ENCODE measurements around the gene PTPRD. TPM values are rescaled to one million over a fixed set of nuclear protein-coding genes. Genes with fewer than 3 reads are reported as not detected.
"Not testable (repeated sequence)": the region's sequence is repeated elsewhere in the genome, so short reads cannot be mapped to it uniquely, and the experiment has no call there.

The PTPRD gene
- polyA plus RNA-seq, 1 donor = 145 TPM

- no peak for DNase-seq
These were observed 1118.5 kb downstream of the PTPRD start for GRCh38 chr9:9494336-9494735.

DNA sequence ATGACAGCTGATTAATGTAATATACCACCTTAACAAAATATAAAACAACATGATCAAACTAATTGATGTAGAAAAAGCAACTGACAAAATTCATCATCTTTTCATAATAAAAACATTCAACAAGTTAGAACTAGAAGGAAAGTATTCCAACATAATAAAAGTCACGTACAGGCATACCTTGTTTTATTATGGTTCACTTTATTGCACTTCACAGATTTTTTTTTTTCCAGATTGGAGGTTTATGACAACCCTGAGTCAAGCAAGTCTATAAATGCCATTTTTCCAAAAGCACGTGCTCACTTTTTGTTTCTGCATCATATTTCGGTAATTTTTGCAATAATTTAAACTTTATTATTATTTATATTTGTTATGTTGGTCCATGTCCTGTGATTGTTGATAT is 1120.3 kb downstream of the PTPRD start:
- no peak for DNase-seq

GRCh38 chr9:9489183-9489582 is 1123.6 kb downstream of the PTPRD start:
- no peak for DNase-seq

DNA sequence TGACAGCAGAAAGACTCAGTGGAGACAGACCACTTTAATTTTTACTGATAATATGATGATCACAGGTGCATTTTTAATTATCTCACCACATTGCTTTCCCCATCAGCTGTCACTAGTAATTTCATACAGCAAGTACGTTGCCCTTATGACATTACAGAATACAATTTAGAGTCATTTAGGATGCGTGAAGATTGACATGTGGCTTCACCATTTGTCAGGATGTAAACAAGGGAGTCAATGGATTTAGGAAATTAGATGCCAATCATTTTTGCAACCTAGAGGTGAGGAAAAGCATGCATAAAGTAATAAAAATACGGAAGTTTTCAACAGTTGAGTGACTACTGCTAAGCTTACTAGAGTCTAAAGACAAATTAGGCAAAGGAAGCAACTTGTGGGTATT is 1129.6 kb downstream of the PTPRD start:
- no peak for DNase-seq

GRCh38 chr9:9478741-9479140 is 1134.1 kb downstream of the PTPRD start:
- DNase-seq = no peak

GRCh38 chr9:9469271-9469670 is 1143.5 kb downstream of the PTPRD start:
- no peak for DNase-seq

DNA sequence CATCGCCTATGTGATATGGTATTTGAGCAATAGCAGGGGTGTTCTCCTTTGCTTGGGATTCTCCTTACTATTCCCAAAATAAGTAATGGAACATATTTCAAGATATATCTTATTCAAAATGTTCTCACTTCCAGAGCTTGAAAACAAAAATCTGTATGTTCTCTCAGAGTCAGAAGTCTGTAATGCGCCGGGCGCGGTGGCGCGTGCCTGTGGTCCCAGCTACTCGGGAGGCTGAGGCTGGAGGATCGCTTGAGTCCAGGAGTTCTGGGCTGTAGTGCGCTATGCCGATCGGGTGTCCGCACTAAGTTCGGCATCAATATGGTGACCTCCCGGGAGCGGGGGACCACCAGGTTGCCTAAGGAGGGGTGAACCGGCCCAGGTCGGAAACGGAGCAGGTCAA is 1170.9 kb downstream of the PTPRD start:
- not testable (repeated sequence) for DNase-seq

- DNase-seq = no peak
These were observed 1175.2 kb downstream of the PTPRD start for GRCh38 chr9:9437641-9438040.

DNA sequence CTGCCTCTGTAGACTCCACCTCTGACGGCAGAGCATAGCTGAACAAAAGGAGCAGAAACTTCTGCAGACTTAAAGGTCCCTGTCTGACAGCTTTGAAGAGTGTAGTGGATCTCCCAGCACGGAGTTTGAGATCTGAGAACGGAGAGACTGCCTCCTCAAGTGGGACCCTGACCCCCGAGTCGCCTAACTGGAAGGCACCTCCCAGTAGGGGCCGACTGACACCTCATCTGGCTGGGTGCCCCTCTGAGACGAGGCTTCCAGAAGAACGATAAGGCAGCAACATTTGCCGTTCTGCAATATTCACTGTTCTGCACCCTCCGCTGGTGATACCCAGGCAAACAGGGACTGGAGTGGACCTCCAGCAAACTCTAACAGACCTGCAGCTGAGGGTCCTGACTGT is 1186.3 kb downstream of the PTPRD start:
- not testable (repeated sequence) for DNase-seq

GRCh38 chr9:9412241-9412640 is 1200.6 kb downstream of the PTPRD start:
- no peak for DNase-seq

DNA sequence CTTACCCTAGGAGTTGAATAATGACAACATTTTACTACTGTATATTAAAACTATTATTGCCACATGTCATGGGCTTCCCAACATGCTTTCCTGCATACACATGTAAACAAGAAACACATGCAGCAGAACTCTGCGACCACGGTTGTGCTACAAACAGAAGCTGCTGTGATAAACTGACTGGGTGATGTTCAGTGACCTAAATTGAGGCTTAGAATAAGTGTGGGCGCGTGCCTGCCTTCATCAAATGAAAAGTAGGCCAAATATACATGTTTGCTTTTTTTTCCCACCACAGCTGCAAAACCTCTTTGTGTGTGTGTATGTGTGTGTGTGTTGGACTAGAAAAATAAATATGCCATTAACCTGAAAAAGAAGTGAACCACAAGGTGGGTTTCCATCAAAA is 1202.1 kb downstream of the PTPRD start:
- DNase-seq = no peak

DNA sequence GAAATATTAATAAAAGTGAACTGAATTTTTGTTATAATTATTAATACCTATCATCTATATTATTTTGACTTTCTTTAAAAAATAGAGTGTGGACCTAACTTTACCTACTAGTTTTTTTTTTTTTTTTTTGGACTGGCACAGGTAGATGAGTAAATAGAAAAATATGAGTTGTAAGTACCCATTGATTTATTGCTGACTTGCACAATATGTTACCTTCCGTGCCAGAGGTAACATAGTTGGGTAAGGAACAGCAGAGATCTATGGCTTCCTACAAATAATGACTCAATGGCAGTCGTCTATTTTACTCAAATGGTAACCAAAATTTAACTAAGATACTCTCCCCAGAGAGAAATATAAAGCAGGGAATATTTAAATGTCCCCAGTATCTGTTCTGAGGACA is 1212.8 kb downstream of the PTPRD start:
- DNase-seq = no peak

DNA sequence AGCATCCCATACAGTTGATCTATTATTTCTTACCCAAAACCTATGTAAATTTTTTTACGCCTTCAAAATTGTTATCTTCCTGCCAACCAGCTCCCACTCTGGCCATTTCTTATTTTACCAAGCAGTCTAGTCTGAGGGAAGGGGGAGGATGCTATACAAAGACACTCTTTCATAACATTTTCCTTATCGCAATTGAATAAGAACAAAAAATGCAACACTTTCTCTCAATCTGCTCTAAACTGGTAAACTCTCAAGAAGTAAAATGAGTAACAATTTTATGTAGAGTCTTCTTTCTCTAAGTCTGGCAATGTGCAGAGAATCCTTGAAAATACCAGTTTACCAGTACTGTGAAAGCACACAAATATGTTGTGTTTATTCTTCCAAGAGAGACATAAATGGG is 1216.3 kb downstream of the PTPRD start:
- no peak for DNase-seq

- no peak for DNase-seq
These were observed 1217.3 kb downstream of the PTPRD start for GRCh38 chr9:9395539-9395938.

DNA sequence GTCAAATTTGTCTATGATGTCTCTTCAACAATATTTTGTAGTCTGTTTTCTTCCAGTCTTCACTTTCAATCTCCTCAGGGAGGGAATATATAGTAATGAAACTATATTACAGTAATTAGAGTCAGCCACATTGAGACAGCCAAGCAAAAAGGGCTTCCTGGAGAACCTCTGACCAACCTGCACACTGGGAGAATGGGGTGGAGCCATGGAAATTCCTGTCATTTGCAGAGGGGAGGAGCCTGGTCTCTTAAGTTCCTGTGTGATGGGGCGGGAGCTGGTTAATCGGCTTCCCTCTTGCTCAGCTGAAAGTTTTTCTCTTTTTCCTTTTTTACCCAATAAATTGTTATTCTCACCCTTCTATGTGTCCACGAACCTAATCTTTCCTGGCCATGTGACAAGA is 1220.0 kb downstream of the PTPRD start:
- no peak for DNase-seq

- no peak for DNase-seq
These were observed 1222.9 kb downstream of the PTPRD start for GRCh38 chr9:9389904-9390303.

GRCh38 chr9:9387511-9388115 is 1225.2 kb downstream of the PTPRD start:
- DNase-seq = no peak

DNA sequence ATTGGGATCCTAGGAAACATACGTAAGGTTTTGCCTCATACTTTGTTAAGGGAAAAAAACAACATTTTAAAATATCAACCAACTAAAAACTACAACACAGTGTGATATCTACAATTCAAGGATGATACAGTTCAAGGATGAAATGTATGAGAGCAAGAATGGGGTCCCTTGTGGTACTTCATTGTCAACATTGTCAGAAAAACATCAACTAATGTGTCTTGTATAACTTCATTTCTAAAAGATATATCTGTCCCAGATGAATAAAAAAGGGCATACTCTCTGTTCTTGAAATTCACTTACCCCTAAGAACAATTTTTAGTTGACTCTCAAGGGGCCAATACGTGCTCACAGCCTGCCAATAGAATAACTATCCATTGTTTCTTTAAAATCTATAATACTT is 1250.5 kb downstream of the PTPRD start:
- no peak for DNase-seq

DNA sequence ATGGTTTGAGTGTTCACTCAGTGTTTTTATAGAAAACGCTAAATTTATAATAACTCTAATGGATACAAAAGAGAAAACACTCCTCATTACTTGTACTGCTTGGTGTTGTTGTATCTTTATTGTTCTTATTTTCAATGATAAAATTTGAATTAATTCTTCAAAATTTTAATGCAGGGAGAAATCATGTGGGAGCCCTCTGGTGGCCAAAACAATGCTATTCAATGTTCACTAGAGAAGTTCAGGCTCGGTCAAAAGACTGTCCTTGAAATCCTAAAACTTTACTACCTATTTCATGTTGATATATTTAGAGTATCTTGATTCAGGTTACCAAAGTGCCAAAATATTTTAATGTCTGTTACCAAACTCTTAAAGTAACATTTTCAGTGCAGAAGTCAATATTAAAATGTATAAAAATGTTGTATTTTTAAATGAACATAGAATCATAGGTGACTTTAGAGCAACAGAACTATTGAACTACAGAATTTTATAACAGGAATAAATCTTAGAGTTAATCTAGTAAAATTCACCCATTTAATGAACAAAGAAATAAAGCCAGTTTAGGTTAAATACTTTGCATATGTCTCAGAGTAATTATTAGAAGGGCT is 1259.8 kb downstream of the PTPRD start:
- peak; percentile 18 for DNase-seq

DNA sequence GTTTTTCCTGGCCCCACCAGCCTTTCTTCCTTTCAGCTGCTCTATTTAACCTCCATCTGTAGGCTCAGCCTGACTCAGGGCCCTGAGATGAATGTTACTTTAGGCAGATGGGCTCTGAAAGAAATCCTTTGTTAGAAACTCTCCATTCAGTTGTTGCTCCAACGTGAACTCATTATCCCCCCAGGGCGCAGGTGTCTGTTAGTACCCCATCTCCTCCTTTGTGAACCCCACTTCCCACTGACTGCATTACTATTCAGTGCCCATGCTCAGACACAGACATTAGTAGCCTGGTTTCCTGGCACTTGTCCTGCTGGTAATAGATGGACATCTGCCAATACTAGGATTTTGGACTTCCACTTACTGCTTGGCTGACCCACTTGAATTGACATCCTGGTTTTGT is 1271.6 kb downstream of the PTPRD start:
- no peak for DNase-seq

DNA sequence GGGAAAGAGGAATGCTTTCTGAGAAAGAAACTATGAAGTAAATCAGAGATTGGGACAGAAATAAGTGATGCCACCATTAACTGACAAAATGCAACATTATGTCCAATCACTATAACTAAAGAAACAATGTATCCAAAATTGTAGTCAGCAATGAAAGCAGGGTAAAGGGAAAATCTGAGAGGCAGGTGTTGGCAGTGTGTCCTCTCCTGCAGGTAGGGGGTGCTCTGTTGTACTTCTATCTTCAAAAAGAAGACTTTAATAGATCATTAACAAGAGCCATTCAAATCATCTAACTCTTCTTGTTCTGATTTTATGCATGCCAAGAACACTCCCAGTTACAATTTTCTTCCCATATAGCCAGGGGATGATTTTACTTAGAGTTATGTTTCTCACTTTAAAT is 1275.7 kb downstream of the PTPRD start:
- DNase-seq = no peak

- DNase-seq = no peak
These were observed 1286.1 kb downstream of the PTPRD start for GRCh38 chr9:9326749-9327148.

DNA sequence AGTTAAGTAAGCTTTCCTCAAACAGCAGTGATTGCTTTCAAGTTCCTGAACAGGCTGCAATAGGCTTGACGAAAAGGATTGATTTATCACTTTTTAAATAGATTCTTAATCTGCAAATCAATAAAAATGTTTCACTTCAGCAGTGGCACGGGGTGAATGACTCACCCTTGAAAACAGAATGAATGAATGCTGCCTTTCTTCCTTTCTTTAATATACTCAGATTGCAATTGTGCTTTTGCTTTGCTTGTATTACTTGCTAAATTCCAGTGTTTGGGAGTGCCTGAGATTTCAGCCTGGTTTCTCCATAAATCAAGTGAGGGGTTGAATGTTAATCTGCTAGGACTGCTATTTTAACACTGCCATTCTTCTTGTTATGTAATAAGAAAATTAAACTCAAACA is 1293.8 kb downstream of the PTPRD start:
- DNase-seq = peak; percentile 6

DNA sequence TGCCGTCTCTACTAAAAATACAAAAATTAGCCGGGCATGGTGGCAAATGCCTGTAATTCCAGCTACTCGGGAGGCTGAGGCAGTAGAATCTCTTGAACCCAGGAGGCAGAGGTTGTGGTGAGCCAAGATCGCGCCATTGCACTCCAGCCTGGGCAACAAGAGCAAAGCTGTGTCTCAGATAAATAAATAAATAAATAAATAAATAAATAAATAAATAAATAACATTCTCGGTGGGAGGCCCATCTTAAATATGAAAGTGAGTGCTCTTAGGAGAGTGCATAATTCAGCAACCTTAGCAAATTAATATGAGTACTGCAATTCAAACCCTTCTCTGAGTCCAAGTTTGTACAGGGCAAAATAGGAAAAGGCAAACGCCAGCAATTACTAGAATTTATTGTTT is 1302.1 kb downstream of the PTPRD start:
- not testable (repeated sequence) for DNase-seq

DNA sequence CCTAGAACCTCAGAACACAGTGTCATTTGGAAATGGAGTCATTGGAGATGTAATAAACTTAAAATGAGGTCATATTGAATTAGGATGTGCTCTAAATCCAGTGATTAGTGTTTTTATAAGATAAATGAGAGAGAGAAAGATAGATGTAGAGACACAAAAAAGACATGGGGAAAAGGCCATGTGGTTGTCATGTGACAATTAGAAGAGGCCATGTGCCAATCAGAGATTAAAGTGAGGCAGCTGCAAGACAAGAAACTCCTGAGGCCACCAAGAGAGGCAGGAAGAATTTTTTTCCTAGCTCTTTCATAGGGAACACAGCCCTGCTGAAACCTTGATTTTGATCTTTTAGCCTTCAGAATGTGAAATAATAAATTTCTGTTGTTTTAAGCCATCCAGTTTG is 1307.2 kb downstream of the PTPRD start:
- DNase-seq = no peak

All from left kidney (tissue), 2 donors.